Stimulated activated CD8-positive, alpha-beta memory T cell treated with anti-CD3 and anti-CD28 coated beads, Interleukin-7, amount 100 ng/mL, for 24 hours (primary cell): Measurements from ENCODE around the gene ZNF148.

Source experiments
- DNase-seq: peaks from one replicate; pipeline ENCODE4 v3.0.0-alpha.2; 2020; ENCODE audit warnings: low read depth

The ZNF148 gene

DNA sequence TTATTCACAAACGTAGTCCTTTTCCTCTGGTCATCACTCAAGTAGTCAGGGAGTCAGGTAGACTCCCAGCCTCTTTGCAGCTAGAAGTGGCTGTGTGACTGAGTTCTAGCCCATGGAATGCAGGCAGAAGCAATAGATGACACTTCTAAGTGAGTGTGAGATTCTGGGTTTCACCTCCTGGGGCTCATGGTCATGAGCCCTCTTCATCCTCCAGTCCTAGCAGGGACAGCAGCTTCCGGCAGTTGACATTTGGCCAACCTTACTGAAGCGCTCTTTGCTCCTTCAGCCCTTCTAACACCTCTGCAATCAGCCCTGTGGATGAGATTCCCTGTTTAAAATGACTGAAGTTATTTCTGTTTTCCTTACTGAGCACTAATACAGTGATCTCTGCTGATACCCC lies 184.3 kb downstream of the ZNF148 start:
- DNase-seq = no peak

DNA sequence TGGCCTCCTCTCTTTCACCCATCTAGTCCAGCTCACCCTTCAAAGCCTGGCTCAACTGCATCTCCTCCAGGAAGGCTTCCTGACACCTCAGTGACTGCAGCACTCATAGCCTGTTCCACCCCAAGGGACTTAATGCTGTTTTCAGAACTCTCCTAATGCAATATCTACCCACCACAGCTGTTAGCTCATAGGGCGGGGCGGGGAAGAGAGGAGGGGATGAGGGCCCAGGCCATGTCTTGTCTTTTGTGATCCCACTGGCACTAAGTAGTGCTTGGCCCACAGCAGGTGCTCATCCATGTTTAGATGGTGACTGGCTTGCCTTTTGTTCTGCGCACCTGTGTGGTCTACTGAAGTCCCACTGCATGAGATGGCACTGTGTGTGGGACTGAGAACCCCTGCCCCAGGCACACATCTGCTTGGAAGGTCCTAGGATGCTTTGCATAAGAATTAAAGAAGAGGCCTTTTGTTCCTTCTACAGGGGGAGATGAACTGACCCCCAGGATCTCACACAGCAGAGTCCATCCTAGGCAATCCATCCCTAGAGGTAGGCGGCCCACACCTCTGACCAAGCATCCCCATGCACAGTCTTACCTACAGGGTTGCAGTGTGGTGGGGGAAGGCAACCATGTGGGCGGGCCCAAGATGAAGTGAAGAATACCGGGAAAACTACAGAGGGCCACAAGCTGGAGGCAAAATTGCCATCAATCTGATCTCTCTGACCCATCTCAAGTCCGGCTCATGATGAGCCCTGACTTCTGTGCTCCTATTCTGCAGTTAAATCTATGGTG lies 185.6 kb downstream of the ZNF148 start:
- no peak for DNase-seq

DNA sequence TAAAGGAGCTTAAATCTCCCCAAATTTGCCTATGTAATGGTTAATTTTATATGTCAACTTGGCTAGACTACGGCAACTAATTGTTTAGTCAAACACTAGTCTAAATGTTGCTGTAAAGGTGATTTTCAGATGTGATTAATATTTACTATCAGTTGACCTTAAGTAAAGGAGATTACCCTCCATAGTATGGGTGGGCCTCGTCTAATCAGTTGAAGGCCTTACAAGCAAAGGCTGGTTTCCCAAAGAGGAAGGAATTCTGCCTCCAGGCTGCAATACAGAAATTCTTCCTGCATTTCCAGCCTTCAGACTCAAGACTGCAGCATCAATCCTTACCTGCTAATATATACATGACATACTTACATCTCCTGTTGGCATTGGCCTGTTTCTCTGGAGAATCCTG lies 186.2 kb downstream of the ZNF148 start:
- no peak for DNase-seq

DNA sequence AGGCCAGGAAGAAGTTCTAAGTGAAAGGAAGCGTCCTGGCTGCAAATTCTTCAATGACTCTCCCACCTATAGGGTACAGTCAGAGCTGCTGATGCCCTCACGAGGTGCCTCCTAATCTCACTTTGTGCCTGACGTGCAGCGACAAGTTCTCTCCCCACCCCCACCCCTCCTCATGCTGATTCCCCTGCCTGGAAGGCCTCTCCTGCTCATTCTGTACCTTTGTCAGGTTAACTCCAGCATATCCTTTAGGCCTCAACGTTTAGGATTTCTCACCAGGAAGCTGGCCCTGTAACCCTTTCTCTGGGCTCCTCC lies 187.6 kb downstream of the ZNF148 start:
- no peak for DNase-seq

DNA sequence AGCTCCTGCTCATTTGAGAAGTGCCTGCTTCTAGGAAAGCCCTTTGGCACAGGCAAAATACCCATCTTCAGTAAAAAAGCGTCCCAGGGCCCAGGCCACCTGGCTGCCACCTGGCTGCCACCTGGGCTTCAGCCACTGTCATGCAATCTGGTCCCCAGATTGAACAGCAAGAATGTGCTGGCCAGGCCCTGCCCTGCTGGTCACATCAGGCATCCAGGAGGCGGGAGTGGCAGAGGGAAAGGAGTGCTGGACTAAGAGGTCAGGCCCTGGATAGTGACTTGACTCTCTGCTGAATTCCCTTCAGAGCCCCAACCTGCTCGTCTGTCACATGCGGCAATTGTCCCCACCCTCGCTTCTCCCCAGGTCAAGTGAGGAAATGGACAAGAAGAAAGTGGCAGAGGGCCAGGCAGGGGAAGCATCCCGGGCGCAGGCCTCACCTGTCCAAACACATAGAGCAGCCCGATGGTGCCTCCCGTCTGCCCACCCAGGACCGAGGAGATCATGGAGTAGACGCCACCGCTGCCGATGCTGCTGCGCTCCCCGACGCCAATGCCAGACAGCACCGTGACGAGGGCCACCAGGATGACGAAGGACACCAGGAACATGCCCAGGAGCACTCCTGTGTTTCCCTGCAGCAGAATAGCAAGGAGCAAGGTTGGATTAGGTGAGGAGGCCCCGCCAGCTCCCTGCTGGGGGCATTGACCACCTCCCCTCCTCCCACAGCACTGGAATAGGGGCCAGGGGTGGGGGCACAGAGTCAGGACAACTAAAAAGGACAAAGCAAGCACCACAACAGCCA lies 188.1 kb downstream of the ZNF148 start:
- DNase-seq = no peak

DNA sequence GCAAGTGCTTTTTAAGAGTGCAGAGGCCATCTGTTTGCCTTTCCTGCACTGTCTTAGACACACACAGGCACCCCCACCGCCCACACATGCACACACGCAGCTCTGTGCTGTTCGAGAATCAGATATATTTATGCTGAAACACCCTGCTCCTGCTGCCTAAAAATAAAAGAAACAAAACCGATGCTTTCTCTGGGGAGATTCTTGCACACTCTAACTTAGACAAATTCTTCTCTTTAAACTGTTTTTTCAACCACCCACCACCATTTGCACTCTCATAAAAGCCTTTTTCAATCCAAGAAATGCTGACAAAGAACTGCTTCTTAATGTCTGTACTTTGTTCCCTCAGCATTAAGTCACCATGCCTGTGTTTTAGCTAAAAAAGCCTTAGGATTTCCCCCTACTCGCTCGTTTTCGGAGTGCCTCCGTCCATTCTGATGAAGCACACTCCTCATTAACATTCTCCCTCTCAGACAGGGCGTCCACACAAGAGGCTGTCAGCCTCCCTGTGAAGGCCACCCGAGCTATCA lies 188.8 kb downstream of the ZNF148 start:
- DNase-seq = no peak

DNA sequence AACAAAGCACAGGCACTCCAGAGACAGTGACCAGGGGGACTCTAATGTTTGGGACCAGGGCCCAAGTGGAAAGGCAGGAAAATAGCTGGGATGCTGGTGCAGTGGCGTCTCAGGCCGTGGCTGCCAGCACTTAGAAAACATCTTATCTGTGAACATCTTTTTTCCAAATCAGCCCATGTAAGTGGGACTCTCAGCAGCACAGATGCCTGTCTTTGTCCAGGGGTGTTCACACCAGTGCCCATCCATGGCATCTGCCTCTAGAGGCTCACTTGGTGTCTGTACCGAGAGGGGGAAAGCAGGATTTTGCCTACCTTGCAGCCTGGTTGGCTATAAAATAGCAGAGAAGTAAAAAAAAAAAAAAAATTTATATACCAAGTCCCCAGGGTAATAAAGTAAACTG lies 189.3 kb downstream of the ZNF148 start:
- DNase-seq = no peak

DNA sequence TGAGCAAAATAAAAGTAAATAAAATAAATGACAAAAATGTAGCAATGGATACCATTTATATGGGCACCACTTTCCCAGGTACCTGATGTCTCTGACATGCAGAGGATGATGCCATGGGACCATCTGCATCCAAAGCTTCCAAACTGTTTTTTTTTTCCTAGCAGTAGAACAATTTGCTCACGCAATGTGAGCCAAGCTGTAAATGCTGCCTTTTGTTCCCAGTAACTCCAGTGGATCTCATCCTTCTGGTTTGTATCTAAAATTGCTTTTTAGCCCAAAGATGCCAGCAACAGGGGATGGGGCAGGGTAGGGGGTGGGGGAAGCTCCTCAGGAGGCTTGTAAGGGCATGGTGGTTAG lies 195.3 kb downstream of the ZNF148 start:
- no peak for DNase-seq

DNA sequence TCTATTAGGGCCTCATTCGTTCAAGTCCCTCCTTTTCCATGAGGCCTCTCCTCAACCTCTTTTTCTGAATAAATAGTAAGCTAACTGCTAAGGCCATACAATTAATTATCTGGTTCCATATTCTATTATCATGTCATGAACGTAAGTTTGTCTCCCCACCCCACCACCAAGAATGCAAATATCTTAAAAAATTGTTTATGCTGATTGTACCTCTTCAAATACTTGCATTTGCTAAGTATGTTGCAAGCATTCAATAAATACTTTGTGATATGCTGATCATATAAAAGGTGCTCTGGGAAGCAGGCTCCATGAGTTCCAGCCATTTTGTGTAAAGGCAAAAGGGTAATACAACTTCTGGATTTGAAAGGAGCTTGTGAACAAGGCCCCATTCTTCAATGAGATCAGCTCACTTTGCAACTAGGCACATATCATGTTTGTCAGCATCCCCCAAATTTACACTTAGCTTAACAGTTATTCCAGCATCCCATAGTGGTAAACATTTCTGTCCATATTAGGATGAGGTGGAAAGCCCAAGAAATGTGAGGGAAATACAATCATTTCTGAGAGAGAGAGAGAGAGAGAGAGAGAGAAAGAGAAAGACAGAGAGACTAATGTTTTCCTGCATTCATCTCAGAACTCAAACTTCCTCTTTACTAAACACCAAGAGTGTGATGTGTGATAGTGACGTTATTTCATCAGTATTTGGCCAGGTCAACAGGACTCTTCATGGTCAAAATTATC lies 195.8 kb downstream of the ZNF148 start:
- DNase-seq = no peak

DNA sequence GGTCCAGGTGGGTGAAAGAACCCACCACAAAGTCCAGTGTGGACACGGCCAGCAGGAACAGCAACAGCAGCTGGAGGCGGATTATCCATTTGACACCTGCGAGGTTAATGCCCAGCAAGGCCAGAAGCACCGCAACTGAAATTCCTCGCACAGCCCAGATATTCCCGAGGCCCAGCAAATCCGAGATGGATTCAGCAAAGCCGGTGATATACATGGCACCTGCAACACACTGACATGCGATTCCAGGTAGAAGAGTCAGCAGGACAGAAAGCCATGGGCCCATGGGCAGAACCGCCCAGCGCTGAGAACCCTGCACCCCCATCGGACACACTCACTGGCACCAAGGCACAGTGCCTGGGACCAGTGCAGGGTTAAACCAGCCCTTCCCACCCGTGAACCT lies 197.4 kb downstream of the ZNF148 start:
- no peak for DNase-seq
